HepG2 (cell line): Measurements from ENCODE around the gene GOLGA6L10.
"Not testable (repeated sequence)": the region's sequence is repeated elsewhere in the genome, so short reads cannot be mapped to it uniquely, and the experiment has no call there.

Source experiments
- CEBPG ChIP-seq: IDR thresholded peaks from 2 replicates; pipeline ENCODE4 v1.6.1; 2016
- ISL2 ChIP-seq: sonication (generic); formaldehyde crosslinking; IDR thresholded peaks from 2 replicates; pipeline ENCODE4 v1.5.0; 2020; ENCODE audit warnings: missing genetic modification reagents
- MYC ChIP-seq: sonication (generic); formaldehyde crosslinking; IDR thresholded peaks from 2 replicates; pipeline ENCODE4 v1.9.0; 2021; ENCODE audit warnings: missing genetic modification reagents, borderline replicate concordance
- NR2F6 ChIP-seq, 2 experiments: IDR thresholded peaks; 2 replicates each; pipeline ENCODE4 v1.6.1; 2016; ENCODE audit warnings: antibody characterized with exemption in 1 of 2, mild to moderate bottlenecking in 1 of 2
- SIN3A ChIP-seq: IDR thresholded peaks from 2 replicates; pipeline ENCODE4 v1.6.1; 2011; ENCODE audit warnings: low read depth, mild to moderate bottlenecking, control low read depth, low read length, borderline replicate concordance
- SMC3 ChIP-seq: IDR thresholded peaks from 2 replicates; pipeline ENCODE4 v1.6.1; 2011; ENCODE audit warnings: low read length, improper control_type of control experiment
- TCF7L2 ChIP-seq: IDR thresholded peaks from 2 replicates; pipeline ENCODE4 v1.6.1; 2011; ENCODE audit warnings: mild to moderate bottlenecking, low read depth, low read length, moderate library complexity
- ZNF547 ChIP-seq: sonication (generic); formaldehyde crosslinking; IDR thresholded peaks from 2 replicates; pipeline ENCODE4 v1.5.1; 2020; ENCODE audit warnings: mild to moderate bottlenecking, missing genetic modification reagents
- ZNF558 ChIP-seq: sonication (generic); formaldehyde crosslinking; IDR thresholded peaks from 2 replicates; pipeline ENCODE4 v1.9.0; 2022; ENCODE audit warnings: mild to moderate bottlenecking, missing genetic modification reagents, borderline replicate concordance
- ZNF615 ChIP-seq: sonication (generic); formaldehyde crosslinking; IDR thresholded peaks from 2 replicates; pipeline ENCODE4 v1.5.0; 2020; ENCODE audit warnings: mild to moderate bottlenecking, missing genetic modification reagents, borderline replicate concordance
- ZSCAN29 ChIP-seq: sonication (generic); formaldehyde crosslinking; conservative IDR thresholded peaks from 2 replicates; pipeline ENCODE4 v1.4.0; 2020; ENCODE audit warnings: mild to moderate bottlenecking, missing genetic modification reagents
- TF ChIP-seq, protein P1 (sequence below): sonication (generic); formaldehyde crosslinking; IDR thresholded peaks from 2 replicates; pipeline ENCODE4 v1.5.0; 2020; ENCODE audit warnings: mild to moderate bottlenecking, missing genetic modification reagents, moderate library complexity
- TF ChIP-seq, protein P2 (sequence below): sonication (generic); formaldehyde crosslinking; IDR thresholded peaks from 2 replicates; pipeline ENCODE4 v1.4.0; 2020; ENCODE audit warnings: missing genetic modification reagents, borderline replicate concordance

DNA sequence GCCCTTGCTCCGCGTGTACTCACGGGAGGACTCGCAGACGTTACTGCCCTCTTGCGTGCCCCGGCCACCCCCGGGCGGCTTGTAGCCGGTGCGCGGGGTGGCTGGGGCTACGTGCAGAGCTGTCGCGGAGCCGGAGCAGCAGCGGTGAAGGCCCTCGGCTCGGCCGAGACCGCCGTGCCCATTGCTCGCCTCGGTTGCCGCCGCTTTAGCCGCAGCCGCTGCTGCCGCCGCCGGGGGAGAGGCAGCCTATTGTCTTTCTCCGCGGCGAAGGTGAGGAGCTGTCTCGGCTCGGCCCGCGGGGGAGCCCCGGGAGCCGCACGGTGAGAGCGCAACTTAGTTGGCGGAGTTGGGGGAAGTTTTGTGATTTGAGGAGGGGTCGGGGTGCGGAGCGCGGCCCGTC is 5.8 kb upstream of the GOLGA6L10 start:
- TF ChIP-seq ZSCAN29 (CRISPR knock-in tag); MYC; SMC3; TCF7L2; ZNF615 (CRISPR knock-in tag); ZNF558 (CRISPR knock-in tag); NR2F6 (IDR thresholded peaks at IDR 0.05); NR2F6 (CRISPR knock-in tag; IDR thresholded peaks at IDR 0.05); CEBPG (CRISPR knock-in tag); ISL2 (CRISPR knock-in tag); SIN3A; ZNF547 (CRISPR knock-in tag): not testable (repeated sequence)
- TF ChIP-seq, protein P1, sequence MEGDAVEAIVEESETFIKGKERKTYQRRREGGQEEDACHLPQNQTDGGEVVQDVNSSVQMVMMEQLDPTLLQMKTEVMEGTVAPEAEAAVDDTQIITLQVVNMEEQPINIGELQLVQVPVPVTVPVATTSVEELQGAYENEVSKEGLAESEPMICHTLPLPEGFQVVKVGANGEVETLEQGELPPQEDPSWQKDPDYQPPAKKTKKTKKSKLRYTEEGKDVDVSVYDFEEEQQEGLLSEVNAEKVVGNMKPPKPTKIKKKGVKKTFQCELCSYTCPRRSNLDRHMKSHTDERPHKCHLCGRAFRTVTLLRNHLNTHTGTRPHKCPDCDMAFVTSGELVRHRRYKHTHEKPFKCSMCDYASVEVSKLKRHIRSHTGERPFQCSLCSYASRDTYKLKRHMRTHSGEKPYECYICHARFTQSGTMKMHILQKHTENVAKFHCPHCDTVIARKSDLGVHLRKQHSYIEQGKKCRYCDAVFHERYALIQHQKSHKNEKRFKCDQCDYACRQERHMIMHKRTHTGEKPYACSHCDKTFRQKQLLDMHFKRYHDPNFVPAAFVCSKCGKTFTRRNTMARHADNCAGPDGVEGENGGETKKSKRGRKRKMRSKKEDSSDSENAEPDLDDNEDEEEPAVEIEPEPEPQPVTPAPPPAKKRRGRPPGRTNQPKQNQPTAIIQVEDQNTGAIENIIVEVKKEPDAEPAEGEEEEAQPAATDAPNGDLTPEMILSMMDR (CRISPR knock-in tag), result not testable (repeated sequence)
- TF ChIP-seq, protein P2, sequence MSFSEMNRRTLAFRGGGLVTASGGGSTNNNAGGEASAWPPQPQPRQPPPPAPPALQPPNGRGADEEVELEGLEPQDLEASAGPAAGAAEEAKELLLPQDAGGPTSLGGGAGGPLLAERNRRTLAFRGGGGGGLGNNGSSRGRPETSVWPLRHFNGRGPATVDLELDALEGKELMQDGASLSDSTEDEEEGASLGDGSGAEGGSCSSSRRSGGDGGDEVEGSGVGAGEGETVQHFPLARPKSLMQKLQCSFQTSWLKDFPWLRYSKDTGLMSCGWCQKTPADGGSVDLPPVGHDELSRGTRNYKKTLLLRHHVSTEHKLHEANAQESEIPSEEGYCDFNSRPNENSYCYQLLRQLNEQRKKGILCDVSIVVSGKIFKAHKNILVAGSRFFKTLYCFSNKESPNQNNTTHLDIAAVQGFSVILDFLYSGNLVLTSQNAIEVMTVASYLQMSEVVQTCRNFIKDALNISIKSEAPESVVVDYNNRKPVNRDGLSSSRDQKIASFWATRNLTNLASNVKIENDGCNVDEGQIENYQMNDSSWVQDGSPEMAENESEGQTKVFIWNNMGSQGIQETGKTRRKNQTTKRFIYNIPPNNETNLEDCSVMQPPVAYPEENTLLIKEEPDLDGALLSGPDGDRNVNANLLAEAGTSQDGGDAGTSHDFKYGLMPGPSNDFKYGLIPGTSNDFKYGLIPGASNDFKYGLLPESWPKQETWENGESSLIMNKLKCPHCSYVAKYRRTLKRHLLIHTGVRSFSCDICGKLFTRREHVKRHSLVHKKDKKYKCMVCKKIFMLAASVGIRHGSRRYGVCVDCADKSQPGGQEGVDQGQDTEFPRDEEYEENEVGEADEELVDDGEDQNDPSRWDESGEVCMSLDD, result not testable (repeated sequence)
